Measurements from ENCODE around the gene MOBP.

MOBP gene

GRCh38 chr3:39474126-39474515 is 6.6 kb downstream of the MOBP start:
- Histone ChIP-seq H3K27ac (no peak overlapping the region), H3K4me3 (no peak overlapping the region)
- no peak for TF ChIP-seq CTCF (IDR thresholded peaks at IDR 0.05)
- no peak for DNase-seq (ENCODE audit: low spot score)

- no peak for DNase-seq (ENCODE audit: low spot score)
These were observed 9.3 kb downstream of the MOBP start for GRCh38 chr3:39476783-39477182.

GRCh38 chr3:39478226-39478625 is 10.7 kb downstream of the MOBP start:
- no peak for TF ChIP-seq CTCF (IDR thresholded peaks at IDR 0.05)
- DNase-seq (ENCODE audit: low spot score), result no peak
- no peak overlapping the region for H3K27ac ChIP-seq
- no peak overlapping the region for H3K4me3 ChIP-seq

More at GRCh38 chr3:39476783-39477182, 9.3 kb downstream of the MOBP start:
- Histone ChIP-seq H3K4me3 (no peak overlapping the region), H3K27ac (no peak overlapping the region)
- TF ChIP-seq CTCF (IDR thresholded peaks at IDR 0.05), result no peak

- no peak for DNase-seq (ENCODE audit: low spot score)
- no peak for TF ChIP-seq CTCF (IDR thresholded peaks at IDR 0.05)
- H3K4me3 ChIP-seq, result no peak overlapping the region
- no peak overlapping the region for H3K27ac ChIP-seq
These were observed 12.4 kb downstream of the MOBP start for GRCh38 chr3:39479701-39480414.

DNA sequence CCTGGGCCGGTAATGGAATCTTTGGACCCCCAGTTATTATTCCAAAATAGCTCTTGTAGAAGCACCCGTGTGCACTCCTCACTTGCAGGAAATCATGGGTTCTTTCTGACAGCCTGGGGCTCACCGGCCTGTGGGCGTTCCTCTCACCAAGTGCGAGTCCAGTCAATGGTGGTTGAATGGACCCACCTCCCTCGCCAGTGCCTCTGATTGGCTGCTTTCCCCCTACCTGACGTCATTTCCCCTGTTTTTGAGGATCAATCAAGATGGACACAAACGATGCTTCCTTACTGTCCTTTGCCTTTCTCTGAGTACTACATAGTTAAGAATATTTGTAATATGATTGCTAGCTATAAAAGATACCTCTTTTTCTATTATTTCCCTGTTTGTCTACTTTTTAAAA is 18.1 kb downstream of the MOBP start:
- DNase-seq (ENCODE audit: low spot score), result no peak
- Histone ChIP-seq H3K27ac (no peak overlapping the region), H3K4me3 (no peak overlapping the region)
- TF ChIP-seq CTCF (IDR thresholded peaks at IDR 0.05), result no peak

- no peak overlapping the region for H3K27ac ChIP-seq
- no peak overlapping the region for H3K4me3 ChIP-seq
- TF ChIP-seq CTCF (IDR thresholded peaks at IDR 0.05), result no peak
- DNase-seq (ENCODE audit: low spot score), result no peak
These were observed 23.5 kb downstream of the MOBP start for GRCh38 chr3:39491014-39491413.

DNA sequence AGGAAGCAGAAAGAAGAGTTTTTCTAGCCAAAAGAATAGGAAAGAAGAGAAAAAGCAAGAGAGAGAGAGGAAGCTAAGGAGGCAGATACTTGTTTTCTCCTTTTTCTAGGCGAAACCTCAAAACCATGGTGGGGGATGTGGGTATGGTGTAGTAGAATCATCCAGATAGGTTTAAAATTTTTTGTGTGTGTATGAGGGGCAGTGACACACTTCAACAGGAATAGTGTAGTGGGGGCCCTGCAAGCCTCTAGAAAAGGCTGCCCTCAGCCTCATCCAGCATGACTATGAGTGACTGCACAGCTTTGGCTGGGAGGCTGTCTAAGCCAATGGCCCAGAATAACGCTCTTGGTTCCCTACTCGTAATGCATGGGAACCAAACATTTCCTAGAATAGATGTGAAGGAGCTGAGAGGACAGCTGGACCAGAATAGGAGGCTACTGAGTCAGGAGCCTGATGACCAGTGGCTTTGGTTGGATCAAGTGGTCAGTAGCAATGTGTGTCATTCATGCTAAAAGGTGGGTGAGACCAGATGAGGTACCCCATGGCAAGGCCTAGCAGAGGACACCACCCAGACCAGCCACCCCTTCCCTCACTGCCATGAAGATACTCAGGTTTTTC is 24.4 kb downstream of the MOBP start:
- TF ChIP-seq CTCF (IDR thresholded peaks at IDR 0.05), result no peak
- DNase-seq (ENCODE audit: low spot score), result no peak
- H3K27ac ChIP-seq, result no peak overlapping the region
- no peak overlapping the region for H3K4me3 ChIP-seq
